ENCODE data around the gene LMF1. TPM values are rescaled to one million over a fixed set of nuclear protein-coding genes. Genes with fewer than 3 reads are reported as not detected.

The LMF1 gene
- total RNA-seq, 1 donor from 2014 or later, result 26.2 TPM

GRCh38 chr16:991773-992172, 21.0 kb upstream of the LMF1 start:
- no peak overlapping the region for H3K27ac Mint-ChIP-seq
- H3K4me3 Mint-ChIP-seq (ENCODE audit: low read depth), result no peak overlapping the region
- no peaks in the 10 kb centered on the region for H3K9me3 Mint-ChIP-seq (ENCODE audit: low read depth)
- H3K36me3 Mint-ChIP-seq (ENCODE audit: insufficient read depth), result no peaks in the 10 kb centered on the region
- DNase-seq (ENCODE audit: low spot score, unreplicated experiment), result no peak
- H3K4me1 Mint-ChIP-seq (ENCODE audit: low read depth), result peaks cover 2% of the 10 kb centered on the region
- peaks cover 25% of the 10 kb centered on the region for H3K27me3 Mint-ChIP-seq
- no peak for TF ChIP-seq CTCF (IDR thresholded peaks at IDR 0.05; ENCODE audit: unreplicated experiment)

- no peak for TF ChIP-seq CTCF (IDR thresholded peaks at IDR 0.05; ENCODE audit: unreplicated experiment)
- no peak overlapping the region for H3K27ac Mint-ChIP-seq
- DNase-seq (ENCODE audit: low spot score, unreplicated experiment), result no peak
- peaks cover 22% of the 10 kb centered on the region for H3K27me3 Mint-ChIP-seq
- H3K36me3 Mint-ChIP-seq (ENCODE audit: insufficient read depth), result no peaks in the 10 kb centered on the region
- peaks cover 2% of the 10 kb centered on the region for H3K4me1 Mint-ChIP-seq (ENCODE audit: low read depth)
- no peak overlapping the region for H3K4me3 Mint-ChIP-seq (ENCODE audit: low read depth)
- H3K9me3 Mint-ChIP-seq (ENCODE audit: low read depth), result no peaks in the 10 kb centered on the region
Observed at GRCh38 chr16:991345-991744, 20.6 kb upstream of the LMF1 start.

- peaks cover 2% of the 10 kb centered on the region for H3K36me3 Mint-ChIP-seq (ENCODE audit: insufficient read depth)
- no peak overlapping the region for H3K27ac Mint-ChIP-seq
- H3K4me3 Mint-ChIP-seq (ENCODE audit: low read depth), result no peak overlapping the region
- peaks cover 21% of the 10 kb centered on the region for H3K27me3 Mint-ChIP-seq
- no peak for DNase-seq (ENCODE audit: low spot score, unreplicated experiment)
- no peak for TF ChIP-seq CTCF (IDR thresholded peaks at IDR 0.05; ENCODE audit: unreplicated experiment)
- H3K4me1 Mint-ChIP-seq (ENCODE audit: low read depth), result peaks cover 2% of the 10 kb centered on the region
- H3K9me3 Mint-ChIP-seq (ENCODE audit: low read depth), result no peaks in the 10 kb centered on the region
Observed at GRCh38 chr16:990516-991291, 19.9 kb upstream of the LMF1 start.

- Mint-ChIP-seq H3K4me3 (ENCODE audit: low read depth) (no peak overlapping the region), H3K27ac (no peak overlapping the region), H3K4me1 (ENCODE audit: low read depth) (peaks cover 2% of the 10 kb centered on the region), H3K36me3 (ENCODE audit: insufficient read depth) (peaks cover 2% of the 10 kb centered on the region), H3K9me3 (ENCODE audit: low read depth) (no peaks in the 10 kb centered on the region), H3K27me3 (peaks cover 12% of the 10 kb centered on the region)
- no peak for TF ChIP-seq CTCF (IDR thresholded peaks at IDR 0.05; ENCODE audit: unreplicated experiment)
- DNase-seq (ENCODE audit: low spot score, unreplicated experiment), result no peak
Observed at GRCh38 chr16:989354-989814, 18.6 kb upstream of the LMF1 start.

GRCh38 chr16:988471-989353, 17.9 kb upstream of the LMF1 start:
- H3K9me3 Mint-ChIP-seq (ENCODE audit: low read depth), result no peaks in the 10 kb centered on the region
- no peak overlapping the region for H3K27ac Mint-ChIP-seq
- H3K36me3 Mint-ChIP-seq (ENCODE audit: insufficient read depth), result peaks cover 2% of the 10 kb centered on the region
- peaks cover 13% of the 10 kb centered on the region for H3K27me3 Mint-ChIP-seq
- H3K4me1 Mint-ChIP-seq (ENCODE audit: low read depth), result peaks cover 2% of the 10 kb centered on the region
- no peak for TF ChIP-seq CTCF (IDR thresholded peaks at IDR 0.05; ENCODE audit: unreplicated experiment)
- no peak for DNase-seq (ENCODE audit: low spot score, unreplicated experiment)
- H3K4me3 Mint-ChIP-seq (ENCODE audit: low read depth), result no peak overlapping the region

Measured in progenitor cell of endocrine pancreas (in vitro differentiated cells).